WTC11 (cell line): ENCODE data around the gene PLXND1.

ENCODE experiments used
- CREB1 ChIP-seq: sonication (generic); formaldehyde crosslinking; IDR thresholded peaks from 2 replicates; pipeline ENCODE4 v1.8.0; 2023; ENCODE audit warnings: mild to moderate bottlenecking, missing genetic modification reagents
- E2F1 ChIP-seq: sonication (generic); formaldehyde crosslinking; IDR thresholded peaks from 2 replicates; pipeline ENCODE4 v1.8.0; 2022; ENCODE audit warnings: mild to moderate bottlenecking, missing genetic modification reagents
- ETV6 ChIP-seq: sonication (generic); formaldehyde crosslinking; IDR thresholded peaks from 2 replicates; pipeline ENCODE4 v1.8.1; 2022; ENCODE audit warnings: mild to moderate bottlenecking, missing genetic modification reagents
- FOXK1 ChIP-seq: sonication (generic); formaldehyde crosslinking; IDR thresholded peaks from 2 replicates; pipeline ENCODE4 v1.8.0; 2022; ENCODE audit warnings: mild to moderate bottlenecking, moderate library complexity, missing genetic modification reagents
- FOXP1 ChIP-seq: sonication (generic); formaldehyde crosslinking; IDR thresholded peaks from 2 replicates; pipeline ENCODE4 v1.8.0; 2022; ENCODE audit warnings: missing genetic modification reagents, mild to moderate bottlenecking, moderate library complexity, borderline replicate concordance
- RELA ChIP-seq: sonication (generic); formaldehyde crosslinking; IDR thresholded peaks from 2 replicates; pipeline ENCODE4 v1.8.1; 2022; ENCODE audit warnings: missing genetic modification reagents, mild to moderate bottlenecking, borderline replicate concordance
- SP1 ChIP-seq: sonication (generic); formaldehyde crosslinking; conservative IDR thresholded peaks from 2 replicates; pipeline ENCODE4 v1.8.1; 2022; ENCODE audit warnings: missing genetic modification reagents
- USF1 ChIP-seq: sonication (generic); formaldehyde crosslinking; IDR thresholded peaks from 2 replicates; pipeline ENCODE4 v1.8.0; 2022; ENCODE audit warnings: mild to moderate bottlenecking, missing genetic modification reagents
- USF2 ChIP-seq: sonication (generic); formaldehyde crosslinking; IDR thresholded peaks from 2 replicates; pipeline ENCODE4 v1.8.1; 2023; ENCODE audit warnings: mild to moderate bottlenecking, missing genetic modification reagents, moderate library complexity
- ZNF219 ChIP-seq: sonication (generic); formaldehyde crosslinking; IDR thresholded peaks from 2 replicates; pipeline ENCODE4 v1.8.0; 2023; ENCODE audit warnings: missing genetic modification reagents, mild to moderate bottlenecking, borderline replicate concordance
- ZNF232 ChIP-seq: sonication (generic); formaldehyde crosslinking; IDR thresholded peaks from 2 replicates; pipeline ENCODE4 v1.8.0; 2022; ENCODE audit warnings: mild to moderate bottlenecking, missing genetic modification reagents
- TF ChIP-seq, protein P1 (sequence below): fragments of 200-600 bp; IDR thresholded peaks from 2 replicates; pipeline ENCODE4 v1.8.0; 2022; ENCODE audit warnings: antibody characterized with exemption
- TF ChIP-seq, protein P2 (sequence below): sonication (generic); formaldehyde crosslinking; IDR thresholded peaks from 2 replicates; pipeline ENCODE4 v1.8.1; 2023; ENCODE audit warnings: mild to moderate bottlenecking, missing genetic modification reagents, borderline replicate concordance

- TF ChIP-seq, protein P1, sequence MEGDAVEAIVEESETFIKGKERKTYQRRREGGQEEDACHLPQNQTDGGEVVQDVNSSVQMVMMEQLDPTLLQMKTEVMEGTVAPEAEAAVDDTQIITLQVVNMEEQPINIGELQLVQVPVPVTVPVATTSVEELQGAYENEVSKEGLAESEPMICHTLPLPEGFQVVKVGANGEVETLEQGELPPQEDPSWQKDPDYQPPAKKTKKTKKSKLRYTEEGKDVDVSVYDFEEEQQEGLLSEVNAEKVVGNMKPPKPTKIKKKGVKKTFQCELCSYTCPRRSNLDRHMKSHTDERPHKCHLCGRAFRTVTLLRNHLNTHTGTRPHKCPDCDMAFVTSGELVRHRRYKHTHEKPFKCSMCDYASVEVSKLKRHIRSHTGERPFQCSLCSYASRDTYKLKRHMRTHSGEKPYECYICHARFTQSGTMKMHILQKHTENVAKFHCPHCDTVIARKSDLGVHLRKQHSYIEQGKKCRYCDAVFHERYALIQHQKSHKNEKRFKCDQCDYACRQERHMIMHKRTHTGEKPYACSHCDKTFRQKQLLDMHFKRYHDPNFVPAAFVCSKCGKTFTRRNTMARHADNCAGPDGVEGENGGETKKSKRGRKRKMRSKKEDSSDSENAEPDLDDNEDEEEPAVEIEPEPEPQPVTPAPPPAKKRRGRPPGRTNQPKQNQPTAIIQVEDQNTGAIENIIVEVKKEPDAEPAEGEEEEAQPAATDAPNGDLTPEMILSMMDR = no peak
- TF ChIP-seq CREB1 (CRISPR knock-in tag) = no peak
- TF ChIP-seq USF2 = no peak
- TF ChIP-seq ETV6 (CRISPR knock-in tag) = no peak
- TF ChIP-seq E2F1 (CRISPR knock-in tag) = no peak
- no peak for TF ChIP-seq RELA (CRISPR knock-in tag)
- no peak for TF ChIP-seq FOXK1 (CRISPR knock-in tag)
- TF ChIP-seq ZNF219 (CRISPR knock-in tag) = no peak
- TF ChIP-seq, protein P2, sequence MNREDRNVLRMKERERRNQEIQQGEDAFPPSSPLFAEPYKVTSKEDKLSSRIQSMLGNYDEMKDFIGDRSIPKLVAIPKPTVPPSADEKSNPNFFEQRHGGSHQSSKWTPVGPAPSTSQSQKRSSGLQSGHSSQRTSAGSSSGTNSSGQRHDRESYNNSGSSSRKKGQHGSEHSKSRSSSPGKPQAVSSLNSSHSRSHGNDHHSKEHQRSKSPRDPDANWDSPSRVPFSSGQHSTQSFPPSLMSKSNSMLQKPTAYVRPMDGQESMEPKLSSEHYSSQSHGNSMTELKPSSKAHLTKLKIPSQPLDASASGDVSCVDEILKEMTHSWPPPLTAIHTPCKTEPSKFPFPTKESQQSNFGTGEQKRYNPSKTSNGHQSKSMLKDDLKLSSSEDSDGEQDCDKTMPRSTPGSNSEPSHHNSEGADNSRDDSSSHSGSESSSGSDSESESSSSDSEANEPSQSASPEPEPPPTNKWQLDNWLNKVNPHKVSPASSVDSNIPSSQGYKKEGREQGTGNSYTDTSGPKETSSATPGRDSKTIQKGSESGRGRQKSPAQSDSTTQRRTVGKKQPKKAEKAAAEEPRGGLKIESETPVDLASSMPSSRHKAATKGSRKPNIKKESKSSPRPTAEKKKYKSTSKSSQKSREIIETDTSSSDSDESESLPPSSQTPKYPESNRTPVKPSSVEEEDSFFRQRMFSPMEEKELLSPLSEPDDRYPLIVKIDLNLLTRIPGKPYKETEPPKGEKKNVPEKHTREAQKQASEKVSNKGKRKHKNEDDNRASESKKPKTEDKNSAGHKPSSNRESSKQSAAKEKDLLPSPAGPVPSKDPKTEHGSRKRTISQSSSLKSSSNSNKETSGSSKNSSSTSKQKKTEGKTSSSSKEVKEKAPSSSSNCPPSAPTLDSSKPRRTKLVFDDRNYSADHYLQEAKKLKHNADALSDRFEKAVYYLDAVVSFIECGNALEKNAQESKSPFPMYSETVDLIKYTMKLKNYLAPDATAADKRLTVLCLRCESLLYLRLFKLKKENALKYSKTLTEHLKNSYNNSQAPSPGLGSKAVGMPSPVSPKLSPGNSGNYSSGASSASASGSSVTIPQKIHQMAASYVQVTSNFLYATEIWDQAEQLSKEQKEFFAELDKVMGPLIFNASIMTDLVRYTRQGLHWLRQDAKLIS = no peak
- TF ChIP-seq FOXP1 = no peak
- no peak for TF ChIP-seq USF1 (CRISPR knock-in tag)
- TF ChIP-seq SP1 (CRISPR knock-in tag) = no peak
- no peak for TF ChIP-seq ZNF232 (CRISPR knock-in tag)
These were observed 26.5 kb upstream of the PLXND1 start for GRCh38 chr3:129632977-129633376.
